ENCODE results near the gene AHDC1.

The AHDC1 gene

GRCh38 chr1:27576806-27577227 is 27.1 kb downstream of the AHDC1 start:
- no peak for DNase-seq (ENCODE audit: low spot score)

- peak; percentile 89 for DNase-seq (ENCODE audit: low spot score)
Measured at GRCh38 chr1:27575840-27576331, 28.1 kb downstream of the AHDC1 start.

- DNase-seq (ENCODE audit: low spot score), result peak; percentile 93
Measured at GRCh38 chr1:27574871-27575831, 28.8 kb downstream of the AHDC1 start.

- no peak for DNase-seq (ENCODE audit: low spot score)
Measured at GRCh38 chr1:27574001-27574781, 29.8 kb downstream of the AHDC1 start.

GRCh38 chr1:27572679-27573426 is 31.1 kb downstream of the AHDC1 start:
- no peak for DNase-seq (ENCODE audit: low spot score)

GRCh38 chr1:27572019-27572678 is 31.8 kb downstream of the AHDC1 start:
- no peak for DNase-seq (ENCODE audit: low spot score)

GRCh38 chr1:27571439-27572018 is 32.4 kb downstream of the AHDC1 start:
- no peak for DNase-seq (ENCODE audit: low spot score)

- DNase-seq (ENCODE audit: low spot score), result no peak
Measured at GRCh38 chr1:27570784-27571183, 33.2 kb downstream of the AHDC1 start.

GRCh38 chr1:27570356-27570755 is 33.6 kb downstream of the AHDC1 start:
- no peak for DNase-seq (ENCODE audit: low spot score)

- no peak for DNase-seq (ENCODE audit: low spot score)
Measured at GRCh38 chr1:27569506-27570291, 34.2 kb downstream of the AHDC1 start.

GRCh38 chr1:27569088-27569460 is 34.9 kb downstream of the AHDC1 start:
- DNase-seq (ENCODE audit: low spot score), result no peak

- DNase-seq (ENCODE audit: low spot score), result peak; percentile 95
Measured at GRCh38 chr1:27568300-27569087, 35.5 kb downstream of the AHDC1 start.

- DNase-seq (ENCODE audit: low spot score), result no peak
Measured at GRCh38 chr1:27567971-27568299, 36.0 kb downstream of the AHDC1 start.

- no peak for DNase-seq (ENCODE audit: low spot score)
Measured at GRCh38 chr1:27567146-27567526, 36.8 kb downstream of the AHDC1 start.

GRCh38 chr1:27566462-27567145 is 37.3 kb downstream of the AHDC1 start:
- no peak for DNase-seq (ENCODE audit: low spot score)

GRCh38 chr1:27564710-27565649 is 39.0 kb downstream of the AHDC1 start:
- DNase-seq (ENCODE audit: low spot score), result no peak

GRCh38 chr1:27563591-27564471 is 40.1 kb downstream of the AHDC1 start:
- DNase-seq (ENCODE audit: low spot score), result peak; percentile 82

All from AG08396 (cell line).